ENCODE results near the gene WDR90.

The WDR90 gene

DNA sequence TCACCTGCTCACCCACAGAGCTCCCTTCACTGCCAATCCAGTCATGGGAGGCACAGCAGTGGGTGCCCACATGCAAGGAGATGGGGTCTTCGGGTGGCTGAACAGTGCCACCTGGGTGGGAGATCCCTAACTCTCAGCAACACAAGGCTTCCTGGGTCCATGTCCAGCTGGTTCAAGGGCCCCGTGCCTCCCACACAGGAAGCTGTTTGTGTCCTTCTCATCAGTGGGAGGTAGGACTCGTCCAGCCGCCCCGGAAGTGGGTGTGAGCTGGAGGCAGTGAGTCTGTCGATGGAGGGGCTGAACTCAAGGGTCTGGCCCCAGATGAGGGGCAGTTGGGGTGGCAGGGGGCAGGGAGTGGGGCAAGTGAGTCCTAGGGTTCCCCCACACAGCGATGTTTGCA is 54.9 kb downstream of the WDR90 start:
- no peak overlapping the region for H2AFZ ChIP-seq (ENCODE audit: low read length)
- peak overlapping the region in 1 of 2 donors; percentile 64 for H3K4me3 ChIP-seq (ENCODE audit: low read length in 2 of 2)

DNA sequence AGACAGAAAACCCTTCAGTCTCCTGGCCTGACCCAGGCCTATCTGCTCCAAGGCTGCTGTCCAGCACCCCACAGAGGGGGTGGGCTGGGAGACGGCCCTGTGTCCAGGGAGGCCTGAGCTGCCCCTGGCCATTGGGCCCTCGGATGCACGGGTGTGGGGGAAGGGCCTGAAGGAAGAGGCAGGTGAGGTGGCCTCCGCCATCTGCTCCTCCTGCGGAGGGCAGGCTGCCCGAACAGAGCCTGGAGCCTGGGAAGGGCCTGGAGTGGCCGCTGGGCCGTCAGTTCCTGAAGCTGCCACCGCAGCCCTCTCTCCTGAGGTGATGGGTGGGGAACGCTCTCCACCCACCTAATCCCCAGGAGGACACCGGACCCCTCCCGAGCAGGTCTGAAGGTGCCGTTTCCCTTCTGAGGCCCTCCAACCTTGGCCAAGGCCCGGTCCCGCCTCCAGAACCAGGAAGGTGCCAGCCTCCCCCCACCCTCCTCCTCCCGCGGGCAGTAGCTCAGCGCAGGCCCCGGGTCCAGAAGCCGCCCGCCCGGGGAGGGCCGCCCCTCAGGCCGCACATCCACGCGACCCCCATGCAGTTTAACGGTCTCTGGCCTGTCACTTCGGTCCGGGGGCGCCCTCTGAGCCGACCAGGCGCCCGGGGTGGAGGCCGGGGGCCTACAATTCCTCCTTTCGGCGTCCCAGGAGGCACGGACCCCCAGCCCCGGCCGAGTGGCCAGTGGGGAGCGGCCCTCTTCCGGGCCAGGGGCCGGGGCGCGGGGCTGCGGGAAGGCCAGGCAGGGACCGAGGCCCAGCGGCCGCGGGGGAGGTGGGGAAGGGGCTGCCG is 55.6 kb downstream of the WDR90 start:
- Histone ChIP-seq H3K18ac (ENCODE audit: low read length) (peak overlapping the region; percentile 83), H3K4me1 (ENCODE audit: control insufficient read depth in 2 of 2, insufficient read depth in 1 of 2, low read depth in 1 of 2, low read length in 2 of 2) (peaks cover 5 to 35% of the 10 kb centered on the region in 2 donors), H2AFZ (ENCODE audit: low read length) (peak overlapping the region; percentile 82), H4K91ac (ENCODE audit: low read depth, low read length, poor library complexity) (no peak overlapping the region), H3K9me3 (replicated peaks in 1 of 2; ENCODE audit: control insufficient read depth in 2 of 2, insufficient read depth in 1 of 2, low read depth in 1 of 2, low read length in 2 of 2) (no peaks in the 10 kb centered on the region), H3K79me1 (ENCODE audit: low read depth, low read length) (peaks cover 2% of the 10 kb centered on the region), H3K4ac (ENCODE audit: low read length) (no peak overlapping the region), H3K27ac (replicated peaks; ENCODE audit: low read length) (no peak overlapping the region), H2AK5ac (ENCODE audit: low read depth, low read length) (peak overlapping the region; percentile 81), H3K4me2 (ENCODE audit: insufficient read depth, low read length, poor library complexity, severe bottlenecking) (peak overlapping the region; percentile 69), H4K8ac (ENCODE audit: low read depth, low read length) (no peak overlapping the region), H2BK120ac (ENCODE audit: low read depth, low read length) (peak overlapping the region; percentile 76), H3K23ac (ENCODE audit: low read depth, low read length, poor library complexity) (peak overlapping the region; percentile 91), H3K9ac (ENCODE audit: low read depth, low read length, poor library complexity) (peak overlapping the region; percentile 60), H2BK12ac (ENCODE audit: low read length) (no peak overlapping the region), H3K14ac (ENCODE audit: low read length) (peak overlapping the region; percentile 17), H3K4me3 (ENCODE audit: low read length in 2 of 2) (peak overlapping the region; percentile 30 to 64), H2BK15ac (ENCODE audit: low read length) (no peak overlapping the region), H2BK5ac (ENCODE audit: low read length) (peak overlapping the region; percentile 39), H3K27me3 (ENCODE audit: control insufficient read depth in 3 of 3, insufficient read depth in 3 of 3, low read depth in 1 of 3, low read length in 3 of 3) (peaks cover 41 to 92% (median 51%) of the 10 kb centered on the region in 3 experiments), H3K36me3 (replicated peaks in 1 of 2; ENCODE audit: control insufficient read depth in 2 of 2, insufficient read depth in 2 of 2, low read length in 2 of 2) (no peaks in the 10 kb centered on the region)
- no peak for DNase-seq (ENCODE audit: low spot score)
- no CpG with 5 or more reads among the region's 50 CpGs for WGBS, 2 donors (ENCODE audit: extremely low coverage in 2 of 2, insufficient read length in 2 of 2, insufficient replicate concordance in 1 of 2)

More for the DNA sequence above, 54.9 kb downstream of the WDR90 start:
- Histone ChIP-seq H3K9ac (ENCODE audit: low read depth, low read length, poor library complexity) (no peak overlapping the region), H3K14ac (ENCODE audit: low read length) (no peak overlapping the region), H3K9me3 (replicated peaks in 1 of 2; ENCODE audit: control insufficient read depth in 2 of 2, insufficient read depth in 1 of 2, low read depth in 1 of 2, low read length in 2 of 2) (no peaks in the 10 kb centered on the region), H2BK5ac (ENCODE audit: low read length) (peak overlapping the region; percentile 75), H2BK12ac (ENCODE audit: low read length) (no peak overlapping the region), H3K18ac (ENCODE audit: low read length) (no peak overlapping the region), H4K8ac (ENCODE audit: low read depth, low read length) (no peak overlapping the region), H2AK5ac (ENCODE audit: low read depth, low read length) (no peak overlapping the region), H3K27me3 (ENCODE audit: control insufficient read depth in 3 of 3, insufficient read depth in 3 of 3, low read depth in 1 of 3, low read length in 3 of 3) (peaks cover 41 to 95% (median 51%) of the 10 kb centered on the region in 3 experiments), H2BK15ac (ENCODE audit: low read length) (peak overlapping the region; percentile 17), H3K4me2 (ENCODE audit: insufficient read depth, low read length, poor library complexity, severe bottlenecking) (no peak overlapping the region), H3K27ac (replicated peaks; ENCODE audit: low read length) (no peak overlapping the region), H3K4ac (ENCODE audit: low read length) (no peak overlapping the region), H3K23ac (ENCODE audit: low read depth, low read length, poor library complexity) (peak overlapping the region; percentile 91), H2BK120ac (ENCODE audit: low read depth, low read length) (peak overlapping the region; percentile 76), H4K91ac (ENCODE audit: low read depth, low read length, poor library complexity) (no peak overlapping the region), H3K36me3 (replicated peaks in 1 of 2; ENCODE audit: control insufficient read depth in 2 of 2, insufficient read depth in 2 of 2, low read length in 2 of 2) (no peaks in the 10 kb centered on the region), H3K4me1 (ENCODE audit: control insufficient read depth in 2 of 2, insufficient read depth in 1 of 2, low read depth in 1 of 2, low read length in 2 of 2) (peaks cover under 1 to 29% of the 10 kb centered on the region in 2 donors), H3K79me1 (ENCODE audit: low read depth, low read length) (peaks cover 2% of the 10 kb centered on the region)
- no CpG with 5 or more reads among the region's 7 CpGs for WGBS, 2 donors (ENCODE audit: extremely low coverage in 2 of 2, insufficient read length in 2 of 2, insufficient replicate concordance in 1 of 2)
- no peak for DNase-seq (ENCODE audit: low spot score)

DNA sequence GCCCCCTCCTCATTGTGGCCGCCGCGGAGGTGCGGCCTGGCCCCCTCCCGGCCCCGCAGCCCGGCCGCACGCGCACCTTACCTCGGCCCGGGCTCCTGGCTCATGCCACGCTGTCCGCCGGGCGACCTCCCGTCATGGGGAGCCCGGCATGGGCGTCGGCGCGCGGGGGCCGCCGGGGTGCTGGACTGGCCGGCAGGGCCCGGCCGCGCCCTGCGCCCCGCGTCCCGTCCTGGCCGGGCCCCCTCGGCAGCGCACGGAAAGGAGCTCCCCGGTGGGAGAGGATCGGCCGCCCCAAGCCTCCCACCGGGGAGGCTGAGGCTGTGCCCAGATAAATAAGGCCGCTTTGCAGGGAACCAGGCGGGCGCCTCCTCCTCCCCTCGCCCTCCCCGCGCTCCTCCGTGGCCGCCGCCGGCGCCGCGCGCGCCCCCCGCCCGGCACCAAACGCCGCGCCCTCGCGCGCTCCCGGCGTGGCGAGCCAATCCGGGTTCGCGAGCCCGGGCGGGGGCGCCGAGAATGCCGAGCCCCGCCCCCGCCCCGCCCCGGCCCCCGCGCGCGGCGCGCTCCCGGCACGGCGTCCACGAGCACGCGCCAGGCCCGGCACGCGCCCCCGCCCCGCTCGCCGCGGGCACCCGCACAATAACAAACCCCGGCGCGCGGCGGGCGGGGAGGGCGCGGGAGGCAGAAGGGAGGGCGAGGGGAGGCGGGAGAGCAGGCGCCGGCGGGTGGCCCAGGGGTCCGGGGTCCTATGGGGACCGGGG is 56.4 kb downstream of the WDR90 start, which contains the start of gene FBXL16:
Gene FBXL16 (minus strand): TSS at position 371 of the 758 bp plus-strand sequence. CDS start 8,396 bp downstream, outside the sequence.
- Histone ChIP-seq H2BK120ac (ENCODE audit: low read depth, low read length) (no peak within 1 kb of the TSS), H3K4ac (ENCODE audit: low read length) (no peak within 1 kb of the TSS), H3K4me3 (ENCODE audit: low read length in 2 of 2) (peak within 1 kb of the TSS; percentile 64 to 75), H3K9me3 (replicated peaks in 1 of 2; ENCODE audit: control insufficient read depth in 2 of 2, insufficient read depth in 1 of 2, low read depth in 1 of 2, low read length in 2 of 2) (no peaks in the 10 kb centered on the region), H3K4me1 (ENCODE audit: control insufficient read depth in 2 of 2, insufficient read depth in 1 of 2, low read depth in 1 of 2, low read length in 2 of 2) (peaks cover 14 to 44% of the 10 kb centered on the region in 2 donors), H3K4me2 (ENCODE audit: insufficient read depth, low read length, poor library complexity, severe bottlenecking) (peak within 1 kb of the TSS; percentile 69), H3K18ac (ENCODE audit: low read length) (peak within 1 kb of the TSS; percentile 83), H4K91ac (ENCODE audit: low read depth, low read length, poor library complexity) (no peak within 1 kb of the TSS), H3K9ac (ENCODE audit: low read depth, low read length, poor library complexity) (no peak within 1 kb of the TSS), H4K8ac (ENCODE audit: low read depth, low read length) (no peak within 1 kb of the TSS), H3K79me1 (ENCODE audit: low read depth, low read length) (peaks cover 2% of the 10 kb centered on the region), H3K23ac (ENCODE audit: low read depth, low read length, poor library complexity) (peak within 1 kb of the TSS; percentile 91), H3K27me3 (ENCODE audit: control insufficient read depth in 3 of 3, insufficient read depth in 3 of 3, low read depth in 1 of 3, low read length in 3 of 3) (peaks cover 41 to 85% (median 46%) of the 10 kb centered on the region in 3 experiments), H2BK12ac (ENCODE audit: low read length) (no peak within 1 kb of the TSS), H3K27ac (replicated peaks; ENCODE audit: low read length) (no peak within 1 kb of the TSS), H2BK15ac (ENCODE audit: low read length) (no peak within 1 kb of the TSS), H3K14ac (ENCODE audit: low read length) (peak within 1 kb of the TSS; percentile 17), H2AK5ac (ENCODE audit: low read depth, low read length) (peak within 1 kb of the TSS; percentile 81), H2AFZ (ENCODE audit: low read length) (peak within 1 kb of the TSS; percentile 82), H2BK5ac (ENCODE audit: low read length) (peak within 1 kb of the TSS; percentile 75), H3K36me3 (replicated peaks in 1 of 2; ENCODE audit: control insufficient read depth in 2 of 2, insufficient read depth in 2 of 2, low read length in 2 of 2) (no peaks in the 10 kb centered on the region)
- WGBS, 2 donors (ENCODE audit: extremely low coverage in 2 of 2, insufficient read length in 2 of 2, insufficient replicate concordance in 1 of 2): no CpG with 5 or more reads among the region's 115 CpGs
- no peak for DNase-seq (ENCODE audit: low spot score)
